ENCODE results near the gene PARP8. TPM values are rescaled to one million over a fixed set of nuclear protein-coding genes. Genes with fewer than 3 reads are reported as not detected.

PARP8 gene
- total and polyA plus RNA-seq, 2 of the 4 experiments (the other 2 are of a cell fraction) = 6.9 to 8.2 TPM

GRCh38 chr5:50710838-50711237, 44.4 kb downstream of the PARP8 start:
- ChIA-PET POLR2A (ENCODE audit: unreplicated experiment) (no interaction called here), CTCF (no interaction called here)
- Histone ChIP-seq H3K27ac (ENCODE audit: insufficient read depth, low read length) (no peak overlapping the region), H2AFZ (replicated peaks; ENCODE audit: low read length, poor library complexity) (no peak overlapping the region), H2BK120ac (ENCODE audit: low read depth, low read length) (no peak overlapping the region), H4K8ac (ENCODE audit: low read depth in 2 of 2, low read length in 2 of 2) (no peak overlapping the region), H3K18ac (ENCODE audit: low read depth, low read length) (no peak overlapping the region), H3K23ac (ENCODE audit: low read depth, low read length) (no peak overlapping the region), H3K79me1 (ENCODE audit: low read depth in 1 of 2, low read length in 2 of 2) (peaks cover 0 to 10% of the 10 kb centered on the region in 2 experiments; a peak in 3 of 4 replicates), H3K9me3 (ENCODE audit: control insufficient read depth, insufficient read depth, low read length) (no peaks in the 10 kb centered on the region), H4K20me1 (ENCODE audit: insufficient read depth, low read length) (no peaks in the 10 kb centered on the region), H3K4me3 (ENCODE audit: insufficient read depth, low read depth, low read length) (no peak overlapping the region), H3K4me1 (ENCODE audit: control insufficient read depth, insufficient read depth, low read length) (0 out of 2 replicates have a peak, but pooled peaks cover 2% of the 10 kb centered on the region), H3K9me1 (ENCODE audit: insufficient read depth, low read length) (no peaks in the 10 kb centered on the region; the same call in 1 of the 2 replicates), H2BK15ac (ENCODE audit: low read depth, low read length) (no peak overlapping the region), H4K91ac (ENCODE audit: insufficient read depth, low read depth, low read length) (no peak overlapping the region), H3K27me3 (ENCODE audit: control insufficient read depth, insufficient read depth, low read length) (no peaks in the 10 kb centered on the region), H2AK5ac (ENCODE audit: low read depth, low read length) (no peak overlapping the region), H2BK20ac (ENCODE audit: low read depth, low read length) (no peak overlapping the region), H3K4me2 (ENCODE audit: low read depth, low read length) (no peak overlapping the region), H3K36me3 (ENCODE audit: control insufficient read depth, insufficient read depth, low read length) (no peaks in the 10 kb centered on the region), H2AK9ac (replicated peaks; ENCODE audit: low read depth, low read length, poor library complexity) (no peak overlapping the region), H3K56ac (ENCODE audit: extremely low read depth, insufficient read depth, low read length) (no peak overlapping the region), H3K9ac (ENCODE audit: low read depth, low read length) (no peak overlapping the region), H2BK5ac (ENCODE audit: low read depth, low read length, poor library complexity, severe bottlenecking) (no peak overlapping the region), H3K14ac (replicated peaks; ENCODE audit: low read depth, low read length) (no peak overlapping the region), H4K5ac (ENCODE audit: low read depth, low read length) (no peak overlapping the region), H3K4ac (ENCODE audit: low read depth, low read length) (no peak overlapping the region)
- no peak for ATAC-seq (ENCODE audit: low read depth)
- in situ Hi-C loops (cut with MboI; ENCODE audit: low sequenced_read_pairs) = no loop called here
- no peak for TF ChIP-seq FOS (IDR thresholded peaks at IDR 0.05; ENCODE audit: low read depth, low read length)
- TF ChIP-seq USF2 (IDR thresholded peaks at IDR 0.05; ENCODE audit: low read depth, low read length) = no peak
- no peak for TF ChIP-seq MAFK (IDR thresholded peaks at IDR 0.05; ENCODE audit: low read depth, low read length)
- TF ChIP-seq MXI1 (IDR thresholded peaks at IDR 0.05; ENCODE audit: borderline replicate concordance, low read depth, low read length) = no peak
- TF ChIP-seq RFX5 (IDR thresholded peaks at IDR 0.05; ENCODE audit: low read depth, low read length) = no peak
- no peak for TF ChIP-seq CEBPB (IDR thresholded peaks at IDR 0.05; ENCODE audit: low read depth, low read length)
- no peak for TF ChIP-seq RAD21 (IDR thresholded peaks at IDR 0.05; ENCODE audit: low read length)
- no peak for TF ChIP-seq RCOR1 (IDR thresholded peaks at IDR 0.05; ENCODE audit: insufficient replicate concordance, low read length)
- no peak for TF ChIP-seq CTCF (conservative IDR thresholded peaks at IDR 0.05; ENCODE audit: low read depth, low read length)
- TF ChIP-seq POLR2A (IDR thresholded peaks at IDR 0.05; ENCODE audit: low read depth, low read length) = no peak
- no peak for TF ChIP-seq BHLHE40 (IDR thresholded peaks at IDR 0.05; ENCODE audit: low read depth, low read length)
- TF ChIP-seq CHD1 (IDR thresholded peaks at IDR 0.05; ENCODE audit: low read depth, low read length) = no peak
- TF ChIP-seq MAZ (IDR thresholded peaks at IDR 0.05; ENCODE audit: borderline replicate concordance, low read depth, low read length) = no peak
- no peak for TF ChIP-seq SMC3 (IDR thresholded peaks at IDR 0.05; ENCODE audit: low read depth, low read length)
- TF ChIP-seq ELK1 (IDR thresholded peaks at IDR 0.05; ENCODE audit: borderline replicate concordance, low read depth, low read length) = no peak
- no peak for TF ChIP-seq NFE2L2 (IDR thresholded peaks at IDR 0.05; ENCODE audit: low read depth, low read length)
- DNase-seq = no peak
- dilution Hi-C loops (cut with HindIII; ENCODE audit: low sequenced_read_pairs, unreplicated experiment) = no loop called here
- BruUV-seq (replicated peaks) = no TSS peak
- intact Hi-C loops (cut with micrococcal nuclease) = no loop called here
- no CpG with 5 or more reads among the region's 2 CpGs for WGBS, 2 experiments (ENCODE audit: extremely low coverage in 2 of 2, insufficient read length in 1 of 2)

All from IMR-90 (cell line).